EH (cell line): ENCODE results near the gene MB21D2.
A peak's percentile ranks its signal among the peaks of the same experiment; 100 is the strongest.
"Not testable (repeated sequence)": the region's sequence is repeated elsewhere in the genome, so short reads cannot be mapped to it uniquely, and the experiment has no call there.

Source experiments
- DNase-seq: peaks from one replicate; pipeline ENCODE4 v3.0.0-alpha.2; 2015; ENCODE audit warnings: low read depth

MB21D2 gene

GRCh38 chr3:192917404-192918274, at the start of gene MB21D2:
MB21D2 (minus strand) TSS chr3:192917856; CDS start chr3:192917840, 16 bp downstream.
- peak; percentile 90 for DNase-seq

- DNase-seq = not testable (repeated sequence)
Measured at GRCh38 chr3:192964959-192965719, 47.5 kb upstream of the MB21D2 start.

GRCh38 chr3:192959773-192960172, 42.1 kb upstream of the MB21D2 start:
- DNase-seq = no peak

GRCh38 chr3:192958219-192958872, 40.7 kb upstream of the MB21D2 start:
- no peak for DNase-seq

GRCh38 chr3:192957441-192958021, 39.9 kb upstream of the MB21D2 start:
- DNase-seq = peak; percentile 88

- DNase-seq = peak; percentile 46
Measured at GRCh38 chr3:192953926-192954325, 36.3 kb upstream of the MB21D2 start.

GRCh38 chr3:192947421-192947820, 29.8 kb upstream of the MB21D2 start:
- peak; percentile 9 for DNase-seq

GRCh38 chr3:192943393-192943792, 25.7 kb upstream of the MB21D2 start:
- DNase-seq = peak; percentile 33

GRCh38 chr3:192942625-192943024, 25.0 kb upstream of the MB21D2 start:
- no peak for DNase-seq

GRCh38 chr3:192940129-192940528, 22.5 kb upstream of the MB21D2 start:
- peak; percentile 38 for DNase-seq

GRCh38 chr3:192935441-192935840, 17.8 kb upstream of the MB21D2 start:
- DNase-seq = peak; percentile 74

- DNase-seq = peak; percentile 43
Measured at GRCh38 chr3:192933779-192934460, 16.3 kb upstream of the MB21D2 start.

GRCh38 chr3:192933259-192933658, 15.6 kb upstream of the MB21D2 start:
- DNase-seq = no peak

GRCh38 chr3:192931825-192932224, 14.2 kb upstream of the MB21D2 start:
- no peak for DNase-seq

- DNase-seq = no peak
Measured at GRCh38 chr3:192930577-192930976, 12.9 kb upstream of the MB21D2 start.

GRCh38 chr3:192929755-192930547, 12.3 kb upstream of the MB21D2 start:
- DNase-seq = peak; percentile 82

GRCh38 chr3:192929146-192929545, 11.5 kb upstream of the MB21D2 start:
- peak; percentile 65 for DNase-seq

- DNase-seq = no peak
Measured at GRCh38 chr3:192928720-192929119, 11.1 kb upstream of the MB21D2 start.

GRCh38 chr3:192928016-192928415, 10.4 kb upstream of the MB21D2 start:
- DNase-seq = no peak

GRCh38 chr3:192927016-192927415, 9.4 kb upstream of the MB21D2 start:
- DNase-seq = no peak

- DNase-seq = no peak
Measured at GRCh38 chr3:192923731-192924130, 6.1 kb upstream of the MB21D2 start.
